Measurements from ENCODE around the gene ABCB8. TPM values are rescaled to one million over a fixed set of nuclear protein-coding genes. Genes with fewer than 3 reads are reported as not detected.

ABCB8 gene
- total RNA-seq, 2 donors from 2014 or later, result 46.6 to 49.6 TPM

- Mint-ChIP-seq H3K27me3 (ENCODE audit: low read depth) (peaks cover 15% of the 10 kb centered on the region), H3K9me3 (no peaks in the 10 kb centered on the region), H3K4me3 (peak overlapping the region; percentile 94 to 95), H3K36me3 (ENCODE audit: insufficient read depth in 2 of 2) (peaks cover 1 to 4% of the 10 kb centered on the region in 2 donors), H3K4me1 (ENCODE audit: low read depth) (peaks cover 38% of the 10 kb centered on the region), H3K27ac (no peak overlapping the region)
- ATAC-seq (replicated peaks in 1 of 2) (no peak), DNase-seq (no peak)
Observed at GRCh38 chr7:151081170-151082101, 53.2 kb downstream of the ABCB8 start.

GRCh38 chr7:151082141-151083070 is 54.2 kb downstream of the ABCB8 start:
- peak overlapping the region; percentile 94 to 95 for H3K4me3 Mint-ChIP-seq
- H3K4me1 Mint-ChIP-seq (ENCODE audit: low read depth), result peaks cover 38% of the 10 kb centered on the region
- no peaks in the 10 kb centered on the region for H3K9me3 Mint-ChIP-seq
- ATAC-seq (replicated peaks in 1 of 2) (no peak), DNase-seq (no peak)
- H3K36me3 Mint-ChIP-seq (ENCODE audit: insufficient read depth in 2 of 2), result peaks cover 3 to 4% of the 10 kb centered on the region in 2 donors
- H3K27ac Mint-ChIP-seq, result peak overlapping the region; percentile 84
- H3K27me3 Mint-ChIP-seq (ENCODE audit: low read depth), result peaks cover 15% of the 10 kb centered on the region

- peaks cover 0 to 3% of the 10 kb centered on the region in 2 donors for H3K36me3 Mint-ChIP-seq (ENCODE audit: insufficient read depth in 2 of 2)
- peaks cover 15% of the 10 kb centered on the region for H3K27me3 Mint-ChIP-seq (ENCODE audit: low read depth)
- peaks cover 43% of the 10 kb centered on the region for H3K4me1 Mint-ChIP-seq (ENCODE audit: low read depth)
- DNase-seq (peak; percentile 88 to 89), ATAC-seq (replicated peaks in 1 of 2) (peak; percentile 64 to 70)
- H3K27ac Mint-ChIP-seq, result peak within 1 kb of the TSS; percentile 84
- peak within 1 kb of the TSS; percentile 94 to 95 for H3K4me3 Mint-ChIP-seq
- no peaks in the 10 kb centered on the region for H3K9me3 Mint-ChIP-seq
Observed at GRCh38 chr7:151083071-151083823, 55.0 kb downstream of the ABCB8 start, which contains the start of gene TMUB1. TMUB1 (minus strand) TSS chr7:151083493; CDS start chr7:151082563, 930 bp downstream.

- Mint-ChIP-seq H3K36me3 (ENCODE audit: insufficient read depth in 2 of 2) (peaks cover 0 to 3% of the 10 kb centered on the region in 2 donors), H3K27ac (peak overlapping the region; percentile 7), H3K27me3 (ENCODE audit: low read depth) (peaks cover 15% of the 10 kb centered on the region), H3K4me1 (ENCODE audit: low read depth) (peaks cover 44% of the 10 kb centered on the region), H3K9me3 (no peaks in the 10 kb centered on the region), H3K4me3 (peak overlapping the region; percentile 94 to 95)
- no peak for DNase-seq
- no peak for ATAC-seq (replicated peaks in 1 of 2)
Observed at GRCh38 chr7:151083824-151084160, 55.5 kb downstream of the ABCB8 start.

- Mint-ChIP-seq H3K27ac (no peak overlapping the region), H3K36me3 (ENCODE audit: insufficient read depth in 2 of 2) (peaks cover 0 to 3% of the 10 kb centered on the region in 2 donors), H3K4me1 (ENCODE audit: low read depth) (peaks cover 43% of the 10 kb centered on the region), H3K27me3 (ENCODE audit: low read depth) (peaks cover 15% of the 10 kb centered on the region), H3K9me3 (no peaks in the 10 kb centered on the region), H3K4me3 (peak overlapping the region; percentile 72 to 93)
- DNase-seq, result no peak
- ATAC-seq (replicated peaks in 1 of 2), result no peak
Observed at GRCh38 chr7:151085329-151085690, 57.1 kb downstream of the ABCB8 start.

- Mint-ChIP-seq H3K27me3 (ENCODE audit: low read depth) (peaks cover 15% of the 10 kb centered on the region), H3K9me3 (no peaks in the 10 kb centered on the region), H3K4me1 (ENCODE audit: low read depth) (peaks cover 43% of the 10 kb centered on the region), H3K4me3 (peak within 1 kb of the TSS; percentile 87 to 93), H3K36me3 (ENCODE audit: insufficient read depth in 2 of 2) (peaks cover 0 to 3% of the 10 kb centered on the region in 2 donors), H3K27ac (no peak within 1 kb of the TSS)
- ATAC-seq (replicated peaks in 1 of 2) (peak; percentile 22 to 43), DNase-seq (peak; percentile 66)
Observed at GRCh38 chr7:151085691-151086620, 57.7 kb downstream of the ABCB8 start, which contains the start of gene AGAP3. AGAP3 (plus strand) TSS chr7:151086475; CDS start chr7:151086742, 267 bp downstream.

- peak; percentile 44 to 48 for DNase-seq
- H3K9me3 Mint-ChIP-seq, result no peaks in the 10 kb centered on the region
- H3K27me3 Mint-ChIP-seq (ENCODE audit: low read depth), result peaks cover 15% of the 10 kb centered on the region
- H3K4me3 Mint-ChIP-seq, result peak overlapping the region; percentile 87 to 88
- H3K36me3 Mint-ChIP-seq (ENCODE audit: insufficient read depth in 2 of 2), result peaks cover 0 to 3% of the 10 kb centered on the region in 2 donors
- peak; percentile 8 to 23 for ATAC-seq (replicated peaks in 1 of 2)
- no peak overlapping the region for H3K27ac Mint-ChIP-seq
- H3K4me1 Mint-ChIP-seq (ENCODE audit: low read depth), result peaks cover 42% of the 10 kb centered on the region
Observed at GRCh38 chr7:151086802-151087244, 58.6 kb downstream of the ABCB8 start.

GRCh38 chr7:151087245-151088018 is 59.2 kb downstream of the ABCB8 start:
- Mint-ChIP-seq H3K9me3 (no peaks in the 10 kb centered on the region), H3K4me3 (peak overlapping the region; percentile 87 to 88), H3K4me1 (ENCODE audit: low read depth) (peaks cover 36% of the 10 kb centered on the region), H3K27ac (no peak overlapping the region), H3K36me3 (ENCODE audit: insufficient read depth in 2 of 2) (peaks cover 0 to 3% of the 10 kb centered on the region in 2 donors), H3K27me3 (ENCODE audit: low read depth) (peaks cover 15% of the 10 kb centered on the region)
- DNase-seq (peak; percentile 49 to 61), ATAC-seq (replicated peaks in 1 of 2) (peak; percentile 36 to 44)

- Mint-ChIP-seq H3K9me3 (no peaks in the 10 kb centered on the region), H3K4me1 (ENCODE audit: low read depth) (peaks cover 30% of the 10 kb centered on the region), H3K4me3 (peak overlapping the region; percentile 87 to 88), H3K27me3 (ENCODE audit: low read depth) (peaks cover 15% of the 10 kb centered on the region), H3K36me3 (ENCODE audit: insufficient read depth in 2 of 2) (peaks cover 0 to 3% of the 10 kb centered on the region in 2 donors), H3K27ac (peak overlapping the region; percentile 19)
- ATAC-seq (replicated peaks in 1 of 2) (no peak), DNase-seq (no peak)
Observed at GRCh38 chr7:151088019-151088855, 60.0 kb downstream of the ABCB8 start.

- H3K27me3 Mint-ChIP-seq (ENCODE audit: low read depth), result peaks cover 15% of the 10 kb centered on the region
- H3K4me1 Mint-ChIP-seq (ENCODE audit: low read depth), result peaks cover 30% of the 10 kb centered on the region
- no peak overlapping the region for H3K27ac Mint-ChIP-seq
- peak overlapping the region; percentile 70 to 88 for H3K4me3 Mint-ChIP-seq
- no peaks in the 10 kb centered on the region for H3K9me3 Mint-ChIP-seq
- DNase-seq (no peak), ATAC-seq (replicated peaks in 1 of 2) (no peak)
- H3K36me3 Mint-ChIP-seq (ENCODE audit: insufficient read depth in 2 of 2), result peaks cover 0 to 3% of the 10 kb centered on the region in 2 donors
Observed at GRCh38 chr7:151088856-151089699, 60.8 kb downstream of the ABCB8 start.
